HG03103 (cell line): ENCODE results near the gene SLC66A2.

Experiments used
- ATAC-seq: cut with Tn5 transposase; IDR thresholded peaks from one replicate; pipeline ENCODE4 v1.9.1; 2021; ENCODE audit warnings: low read depth; ENCODE audit not compliant: unreplicated experiment

SLC66A2 gene

DNA sequence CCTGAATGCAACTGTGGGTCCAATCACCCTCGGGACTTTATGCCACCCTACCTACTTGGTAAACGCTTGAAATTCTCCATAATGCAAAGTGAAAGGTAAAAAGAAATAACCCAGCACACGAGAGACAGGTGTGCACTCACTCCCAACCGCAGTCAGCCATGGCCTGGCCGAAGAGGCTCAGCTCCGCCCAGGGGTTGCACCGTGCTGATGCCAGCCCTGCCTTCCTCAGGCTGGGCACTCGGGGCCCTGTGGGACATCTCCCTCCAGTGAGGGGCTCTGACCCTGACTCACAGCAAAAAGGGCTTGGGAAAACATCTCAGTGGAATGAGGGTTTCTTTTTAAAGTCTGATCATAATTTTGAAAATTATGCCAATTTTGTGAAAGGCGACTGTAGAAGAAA is 13.3 kb downstream of the SLC66A2 start:
- ATAC-seq, result no peak

GRCh38 chr18:79937103-79937860 is 14.2 kb downstream of the SLC66A2 start:
- no peak for ATAC-seq

GRCh38 chr18:79936641-79937040 is 14.8 kb downstream of the SLC66A2 start:
- ATAC-seq, result no peak

DNA sequence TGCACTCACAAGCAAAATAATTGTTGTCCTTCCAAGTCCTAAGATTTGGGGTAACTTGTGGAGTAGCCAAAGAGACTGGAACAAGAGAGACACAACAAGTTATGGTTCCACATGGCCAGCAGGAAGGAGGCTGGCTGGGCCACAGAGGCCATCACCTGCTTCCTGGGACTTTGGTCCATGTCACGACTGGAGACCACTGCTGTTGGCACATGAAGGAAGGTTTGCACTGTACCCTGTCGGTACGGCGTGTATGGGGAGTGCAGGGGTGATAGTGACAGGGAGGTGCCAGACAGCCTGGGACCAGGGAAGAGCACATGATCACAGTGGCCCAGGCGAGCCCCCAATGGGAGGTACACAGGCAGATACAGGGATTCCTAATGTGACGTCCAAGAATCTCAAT is 15.5 kb downstream of the SLC66A2 start:
- no peak for ATAC-seq

- ATAC-seq, result no peak
Measured at GRCh38 chr18:79935499-79935898, 16.0 kb downstream of the SLC66A2 start.

DNA sequence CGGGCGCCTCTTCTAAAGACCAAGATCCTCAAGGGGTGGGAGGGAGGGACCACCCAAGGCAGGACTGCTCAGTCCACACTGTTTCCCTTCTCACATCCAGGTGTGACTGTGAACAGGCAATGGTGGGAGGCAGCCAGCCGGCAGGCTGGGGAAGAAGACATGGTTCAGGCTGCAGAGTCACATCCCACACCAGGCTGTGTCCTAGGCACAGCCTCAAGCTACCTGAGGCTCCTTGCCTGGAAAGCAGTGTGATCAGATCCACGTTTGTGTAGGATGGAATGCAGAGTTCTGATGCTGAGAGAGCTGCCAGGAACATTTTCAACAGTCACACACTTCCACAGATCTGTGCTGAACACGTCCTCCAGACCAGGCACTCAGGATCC is 16.4 kb downstream of the SLC66A2 start:
- no peak for ATAC-seq

- no peak for ATAC-seq
Measured at GRCh38 chr18:79934311-79935097, 16.9 kb downstream of the SLC66A2 start.

DNA sequence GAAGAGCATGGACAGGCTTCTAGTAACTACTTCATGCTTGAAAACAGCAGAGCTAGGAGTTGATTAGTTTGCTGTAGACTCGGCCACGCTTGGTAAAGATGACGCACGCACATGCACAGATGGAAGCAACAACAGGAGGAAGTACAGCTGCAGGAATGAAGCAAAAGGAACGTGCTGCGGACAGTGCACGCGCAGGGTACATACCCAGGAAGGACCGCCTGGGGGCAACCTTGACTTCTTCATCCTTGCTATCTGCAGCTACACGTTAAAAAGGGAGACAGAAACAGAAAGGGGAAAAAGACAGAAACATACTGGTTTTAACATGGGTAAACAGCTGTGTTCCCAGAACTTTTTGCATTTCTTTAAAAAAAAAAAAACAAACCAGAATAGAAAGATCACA is 17.7 kb downstream of the SLC66A2 start:
- ATAC-seq, result no peak

GRCh38 chr18:79932907-79933306 is 18.5 kb downstream of the SLC66A2 start:
- ATAC-seq, result no peak

GRCh38 chr18:79931475-79931874 is 20.0 kb downstream of the SLC66A2 start:
- ATAC-seq, result no peak

DNA sequence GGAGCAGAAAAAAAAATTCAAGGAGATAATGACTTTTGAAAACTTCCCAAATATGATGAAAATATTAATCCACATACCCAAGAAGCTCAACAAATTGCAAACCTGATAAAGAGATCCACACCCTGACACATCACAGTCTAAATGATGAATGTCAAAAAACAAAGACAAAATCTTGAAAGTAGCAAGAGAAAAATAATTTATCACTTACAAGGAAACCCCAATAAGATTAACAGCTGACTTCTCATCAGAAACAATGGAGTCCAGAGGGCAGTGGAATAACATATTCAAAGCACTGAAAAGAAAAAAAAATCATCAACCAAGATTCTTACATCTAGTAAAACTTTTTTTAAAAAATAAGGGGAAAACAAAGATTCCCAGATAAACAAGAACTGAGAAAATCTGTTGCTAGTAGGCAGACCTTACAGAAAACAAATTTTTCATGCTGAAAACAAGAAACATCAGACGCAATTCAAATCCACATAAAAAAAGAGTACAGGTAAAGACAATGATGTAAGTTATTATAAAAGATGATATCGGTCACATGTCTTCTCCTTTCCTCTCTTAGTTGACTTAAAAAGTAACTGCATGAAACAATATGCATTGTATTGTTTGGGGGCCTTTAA is 21.3 kb downstream of the SLC66A2 start:
- ATAC-seq, result no peak

DNA sequence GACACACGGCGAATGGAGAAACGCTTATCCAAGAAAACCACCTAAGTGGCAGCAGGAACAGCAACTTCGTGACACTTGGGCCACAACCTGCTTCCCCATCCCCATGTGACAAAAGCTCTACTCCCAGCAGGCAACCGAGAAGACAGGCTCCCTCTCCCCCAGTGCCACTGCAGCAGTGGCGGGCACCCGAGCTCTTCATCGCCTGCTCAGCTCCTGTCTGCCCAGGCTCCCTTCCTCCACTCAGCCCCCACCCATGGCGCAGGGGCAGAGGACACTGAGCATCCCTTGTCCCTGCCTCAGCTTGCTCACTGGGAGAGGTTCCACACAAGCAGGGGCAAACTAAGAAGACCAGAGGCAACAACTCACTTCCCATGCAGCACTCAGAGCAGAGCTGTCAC is 22.9 kb downstream of the SLC66A2 start:
- no peak for ATAC-seq

- ATAC-seq, result no peak
Measured at GRCh38 chr18:79927607-79928562, 23.6 kb downstream of the SLC66A2 start.

DNA sequence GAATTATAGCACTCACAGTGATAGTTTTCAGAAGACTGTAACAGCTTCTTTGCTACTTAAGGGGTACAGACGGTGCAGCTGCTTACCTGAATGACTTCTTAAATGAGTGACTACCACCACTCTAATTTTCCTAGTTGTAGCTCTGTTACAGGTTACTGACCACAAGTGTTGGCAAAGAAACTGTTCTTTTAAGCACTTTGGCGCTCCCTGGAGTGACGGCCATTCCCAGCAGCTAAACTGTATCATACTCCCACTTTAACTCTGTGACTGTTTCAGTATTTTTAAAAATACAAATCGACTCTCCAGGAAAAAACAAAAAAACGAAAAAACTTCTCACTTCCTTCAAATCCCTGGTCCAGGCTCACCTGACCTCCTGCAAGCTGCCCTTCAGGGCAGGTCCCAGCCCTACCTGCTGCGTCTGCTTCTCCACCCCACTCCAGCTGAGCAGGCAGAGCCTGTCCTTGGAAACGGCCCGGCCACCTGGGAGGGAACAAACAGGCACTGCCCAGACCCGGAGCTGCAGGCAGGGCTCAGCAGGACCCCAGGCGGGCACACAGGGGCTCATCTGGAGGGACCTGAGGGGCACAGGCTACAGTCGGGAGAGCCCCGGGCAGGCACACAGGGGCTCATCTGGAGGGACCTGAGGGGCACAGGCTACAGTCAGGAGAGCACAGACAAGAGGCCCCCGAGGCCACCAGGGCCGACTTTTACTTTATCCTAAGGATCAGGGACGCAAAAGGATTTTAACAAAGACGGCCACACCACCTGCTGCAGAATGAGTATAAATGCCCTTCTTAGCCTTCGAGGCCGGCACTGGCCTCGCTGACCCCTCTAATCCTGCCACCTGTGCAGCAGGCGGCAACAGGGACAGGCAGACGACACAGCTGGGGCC is 24.5 kb downstream of the SLC66A2 start:
- ATAC-seq, result no peak

DNA sequence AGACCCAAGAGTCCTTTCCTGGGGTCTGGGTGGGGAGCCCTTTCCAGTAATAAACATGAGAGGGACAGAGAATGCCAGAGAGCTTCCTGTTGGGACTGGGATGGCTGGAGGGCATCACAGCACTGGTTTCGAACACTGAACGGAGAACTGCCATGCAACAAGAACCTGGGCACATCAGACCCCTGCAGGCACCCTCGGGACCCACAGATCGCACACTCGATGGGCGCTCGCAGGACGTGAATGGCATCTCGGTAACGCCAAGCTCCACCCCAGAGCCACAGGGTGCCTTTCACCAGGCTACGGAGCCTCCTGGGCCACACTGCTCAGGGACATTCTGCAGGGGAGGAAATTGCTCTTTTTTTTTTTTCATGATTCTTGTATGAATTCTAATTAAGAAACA is 25.1 kb downstream of the SLC66A2 start:
- no peak for ATAC-seq

DNA sequence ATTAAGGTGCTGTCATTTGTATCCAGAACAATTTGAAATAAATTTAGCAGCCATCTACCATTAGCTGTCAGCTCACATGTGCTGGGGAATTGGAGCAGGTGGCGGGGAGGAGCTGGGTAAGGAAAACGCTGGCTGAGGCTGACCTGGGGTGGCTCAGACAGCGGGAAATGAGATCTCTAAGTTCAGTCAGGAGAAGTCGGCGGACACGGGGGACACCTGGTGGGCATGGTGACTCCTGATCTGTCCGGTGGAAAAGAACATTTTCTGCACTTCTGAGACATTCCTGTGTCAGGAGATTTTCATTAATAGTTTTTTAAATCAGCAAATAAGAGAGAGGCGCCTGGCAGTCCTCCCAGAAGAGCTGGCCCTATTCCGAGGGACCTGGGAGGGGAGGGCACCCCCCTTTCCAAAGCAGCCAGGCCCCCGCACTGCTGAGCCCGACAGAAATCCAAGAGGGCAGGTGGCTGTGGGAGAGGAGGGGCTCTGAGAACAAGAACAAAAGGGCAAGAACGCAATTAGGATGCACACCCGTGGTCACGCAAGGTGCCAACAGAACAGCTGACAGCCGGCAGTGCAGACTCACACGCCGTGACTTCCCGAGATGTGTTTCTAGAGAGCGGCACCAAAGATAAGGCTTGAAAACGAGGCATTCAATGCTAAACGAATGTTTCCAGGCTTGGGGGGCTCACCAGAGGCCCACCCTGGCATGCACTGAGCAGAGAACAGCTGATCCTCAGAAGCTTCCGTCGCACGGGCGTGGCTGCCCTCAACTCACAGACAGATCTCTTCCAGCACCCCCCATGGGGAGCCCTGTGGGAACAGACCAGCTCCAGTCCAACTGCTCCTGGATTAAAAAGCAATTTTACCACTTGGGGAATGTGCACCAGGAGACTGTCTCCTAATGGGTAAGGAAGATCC is 26.4 kb downstream of the SLC66A2 start:
- no peak for ATAC-seq

DNA sequence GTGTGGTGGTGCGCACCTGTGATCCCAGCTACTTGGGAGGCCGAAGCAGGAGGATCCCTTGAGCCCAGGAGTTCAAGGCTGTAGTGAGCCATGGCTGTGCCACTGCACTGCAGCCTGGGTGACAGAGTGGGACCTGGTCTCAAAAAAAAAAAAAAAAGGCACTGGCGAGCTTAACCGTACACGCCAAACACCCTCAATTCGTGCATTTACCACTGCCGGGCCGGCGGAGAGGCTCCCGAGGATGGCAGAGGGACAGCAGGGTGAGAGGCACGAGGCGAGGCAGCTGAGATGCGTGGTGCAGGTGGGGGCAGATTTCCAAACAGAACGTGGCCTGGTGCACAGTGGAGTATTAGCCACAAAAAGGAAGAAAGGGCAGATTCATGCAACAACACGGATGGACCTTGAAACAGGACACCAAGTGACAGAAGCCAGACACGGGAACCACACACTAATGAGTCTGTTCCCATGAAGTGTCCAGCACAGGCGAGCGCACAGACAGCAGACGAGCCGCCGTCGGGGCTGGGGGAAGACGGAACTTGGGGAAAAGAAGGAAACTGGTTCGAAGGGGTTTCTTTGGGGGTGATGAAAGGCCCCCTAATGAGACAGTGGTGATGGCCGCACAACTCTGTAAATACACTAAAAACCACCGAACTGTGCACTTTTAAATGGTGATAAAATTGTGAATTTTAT is 27.4 kb downstream of the SLC66A2 start:
- ATAC-seq, result no peak

- ATAC-seq, result no peak
Measured at GRCh38 chr18:79922971-79923411, 28.5 kb downstream of the SLC66A2 start.
